IMR-90 (cell line): ENCODE measurements around the gene GLG1. TPM values are rescaled to one million over a fixed set of nuclear protein-coding genes. Genes with fewer than 3 reads are reported as not detected.

Experiments
- ATAC-seq: fragments of 200-7000 bp; cut with Tn5 transposase; 2 replicates; pipeline ENCODE4 v1.9.1; 2020; ENCODE audit warnings: low read depth, mild to moderate bottlenecking, moderate library complexity
- BruUV-seq: library from RNA; stranded (reverse); fragments of 400-500 nt; replicated peaks from 2 replicates; lab custom pipeline; 2021; lab: Mats Ljungman, UMichigan
- CTCF ChIA-PET: fragments of 300-600 bp; formaldehyde crosslinking; extraction: SDS; loops from one replicate; lab custom pipeline; 2021; ENCODE audit warnings: antibody characterized with exemption; lab: Yijun Ruan, JAX
- POLR2A ChIA-PET: fragments of 300-600 bp; sonication (Branson Sonifier 250); formaldehyde crosslinking; loops from one replicate; lab custom pipeline; 2022; ENCODE audit warnings: antibody characterized with exemption; ENCODE audit not compliant: unreplicated experiment; lab: Charles Lee
- DNase-seq: peaks from one replicate; pipeline ENCODE4 v3.0.0; 2013
- H2AFZ ChIP-seq: replicated peaks from 2 replicates; pipeline ENCODE3; 2013; ENCODE audit warnings: low read length, mild to moderate bottlenecking; ENCODE audit not compliant: poor library complexity
- H2AK5ac ChIP-seq: 2 replicates; pipeline ENCODE4 v1.6.1; 2013; ENCODE audit warnings: low read depth, low read length, inconsistent platforms
- H2AK9ac ChIP-seq: replicated peaks from 2 replicates; pipeline ENCODE3; 2013; ENCODE audit warnings: mild to moderate bottlenecking, low read depth, low read length, moderate library complexity; ENCODE audit not compliant: poor library complexity
- H2BK120ac ChIP-seq: 2 replicates; pipeline ENCODE4 v1.6.1; 2013; ENCODE audit warnings: low read depth, low read length, inconsistent platforms
- H2BK15ac ChIP-seq: 3 replicates; pipeline ENCODE4 v1.6.1; 2013; ENCODE audit warnings: low read depth, low read length, inconsistent platforms
- H2BK20ac ChIP-seq: 2 replicates; pipeline ENCODE4 v1.6.1; 2013; ENCODE audit warnings: low read depth, mild to moderate bottlenecking, inconsistent platforms, low read length, moderate library complexity
- H2BK5ac ChIP-seq: 2 replicates; pipeline ENCODE4 v1.6.1; 2013; ENCODE audit warnings: mild to moderate bottlenecking, low read depth, low read length, inconsistent platforms; ENCODE audit not compliant: poor library complexity, severe bottlenecking
- H3K14ac ChIP-seq: replicated peaks from 2 replicates; pipeline ENCODE4 v1.6.1; 2013; ENCODE audit warnings: low read depth, low read length, inconsistent platforms
- H3K18ac ChIP-seq: 2 replicates; pipeline ENCODE4 v1.6.1; 2013; ENCODE audit warnings: low read depth, low read length, control low read depth
- H3K23ac ChIP-seq: 2 replicates; pipeline ENCODE4 v1.6.1; 2013; ENCODE audit warnings: low read depth, low read length, inconsistent platforms
- H3K27ac ChIP-seq: 2 replicates; pipeline ENCODE4 v1.5.1; 2013; ENCODE audit warnings: mild to moderate bottlenecking, control low read depth, low read length; ENCODE audit not compliant: insufficient read depth
- H3K27me3 ChIP-seq: 2 replicates; pipeline ENCODE4 v1.6.1; 2013; ENCODE audit warnings: low read length; ENCODE audit not compliant: control insufficient read depth, insufficient read depth
- H3K36me3 ChIP-seq: 2 replicates; pipeline ENCODE4 v1.6.1; 2013; ENCODE audit warnings: low read length, mixed read lengths; ENCODE audit not compliant: control insufficient read depth, insufficient read depth
- H3K4ac ChIP-seq: 2 replicates; pipeline ENCODE4 v1.6.1; 2013; ENCODE audit warnings: low read depth, low read length, inconsistent platforms
- H3K4me1 ChIP-seq: 2 replicates; pipeline ENCODE4 v1.6.1; 2013; ENCODE audit warnings: low read length, mixed read lengths; ENCODE audit not compliant: control insufficient read depth, insufficient read depth
- H3K4me2 ChIP-seq: 2 replicates; pipeline ENCODE4 v1.6.1; 2013; ENCODE audit warnings: low read depth, mild to moderate bottlenecking, control low read depth, low read length, moderate library complexity
- H3K4me3 ChIP-seq: 2 replicates; pipeline ENCODE4 v1.5.1; 2013; ENCODE audit warnings: low read depth, mild to moderate bottlenecking, control low read depth, low read length, moderate library complexity; ENCODE audit not compliant: insufficient read depth
- H3K56ac ChIP-seq: 2 replicates; pipeline ENCODE4 v1.6.1; 2013; ENCODE audit warnings: low read length, inconsistent platforms; ENCODE audit not compliant: insufficient read depth; ENCODE audit errors: extremely low read depth
- H3K79me1 ChIP-seq, 2 experiments: 2 replicates each; pipeline ENCODE4 v1.6.1; 2013; ENCODE audit warnings: low read length in 2 of 2, inconsistent platforms in 1 of 2, low read depth in 1 of 2
- H3K9ac ChIP-seq: 2 replicates; pipeline ENCODE4 v1.6.1; 2013; ENCODE audit warnings: low read depth, low read length, control low read depth
- H3K9me1 ChIP-seq: 2 replicates; pipeline ENCODE4 v1.6.1; 2013; ENCODE audit warnings: low read length, inconsistent platforms; ENCODE audit not compliant: insufficient read depth
- H3K9me3 ChIP-seq: 2 replicates; pipeline ENCODE4 v1.6.1; 2013; ENCODE audit warnings: low read length; ENCODE audit not compliant: control insufficient read depth, insufficient read depth
- H4K20me1 ChIP-seq: 2 replicates; pipeline ENCODE4 v1.6.1; 2013; ENCODE audit warnings: low read length, inconsistent platforms; ENCODE audit not compliant: insufficient read depth
- H4K5ac ChIP-seq: 2 replicates; pipeline ENCODE4 v1.6.1; 2013; ENCODE audit warnings: mild to moderate bottlenecking, low read depth, low read length, control low read depth
- H4K8ac ChIP-seq, 2 experiments: 2 replicates each; pipeline ENCODE4 v1.6.1; 2013; ENCODE audit warnings: low read depth in 2 of 2, low read length in 2 of 2, control low read depth in 1 of 2, inconsistent platforms in 1 of 2
- H4K91ac ChIP-seq: 2 replicates; pipeline ENCODE4 v1.6.1; 2013; ENCODE audit warnings: low read depth, low read length, inconsistent platforms; ENCODE audit not compliant: insufficient read depth
- BHLHE40 ChIP-seq: fragments of 150-350 bp; IDR thresholded peaks from 2 replicates; pipeline ENCODE4 v1.6.1; 2016; ENCODE audit warnings: mild to moderate bottlenecking, low read depth, low read length
- CEBPB ChIP-seq: IDR thresholded peaks from 2 replicates; pipeline ENCODE4 v1.6.1; 2012; ENCODE audit warnings: low read depth, low read length, improper control_type of control experiment
- CHD1 ChIP-seq: IDR thresholded peaks from 2 replicates; pipeline ENCODE4 v1.6.1; 2012; ENCODE audit warnings: low read depth, low read length, improper control_type of control experiment
- CTCF ChIP-seq: conservative IDR thresholded peaks from 2 replicates; pipeline ENCODE4 v1.5.1; 2012; ENCODE audit warnings: mild to moderate bottlenecking, low read depth, low read length, improper control_type of control experiment
- ELK1 ChIP-seq: fragments of 150-350 bp; IDR thresholded peaks from 2 replicates; pipeline ENCODE4 v1.6.1; 2016; ENCODE audit warnings: low read depth, mild to moderate bottlenecking, low read length, moderate library complexity, borderline replicate concordance
- FOS ChIP-seq: fragments of 150-350 bp; IDR thresholded peaks from 2 replicates; pipeline ENCODE4 v1.6.1; 2016; ENCODE audit warnings: low read depth, low read length
- MAZ ChIP-seq: IDR thresholded peaks from 2 replicates; pipeline ENCODE4 v1.6.1; 2012; ENCODE audit warnings: low read depth, mild to moderate bottlenecking, low read length, improper control_type of control experiment, moderate library complexity, borderline replicate concordance
- MXI1 ChIP-seq: IDR thresholded peaks from 2 replicates; pipeline ENCODE4 v1.6.1; 2012; ENCODE audit warnings: low read depth, mild to moderate bottlenecking, low read length, moderate library complexity, borderline replicate concordance
- NFE2L2 ChIP-seq: fragments of 150-350 bp; IDR thresholded peaks from 2 replicates; pipeline ENCODE4 v1.6.1; 2016; ENCODE audit warnings: low read depth, mild to moderate bottlenecking, low read length
- POLR2A ChIP-seq: IDR thresholded peaks from 2 replicates; pipeline ENCODE4 v1.6.1; 2012; ENCODE audit warnings: mild to moderate bottlenecking, low read depth, low read length
- RAD21 ChIP-seq: IDR thresholded peaks from 2 replicates; pipeline ENCODE4 v1.6.1; 2012; ENCODE audit warnings: low read length, improper control_type of control experiment
- RCOR1 ChIP-seq: IDR thresholded peaks from 2 replicates; pipeline ENCODE4 v1.6.1; 2012; ENCODE audit warnings: mild to moderate bottlenecking, low read length, improper control_type of control experiment; ENCODE audit not compliant: insufficient replicate concordance
- RFX5 ChIP-seq: IDR thresholded peaks from 2 replicates; pipeline ENCODE4 v1.8.0; 2012; ENCODE audit warnings: low read depth, mild to moderate bottlenecking, low read length, moderate library complexity
- SMC3 ChIP-seq: fragments of 150-350 bp; IDR thresholded peaks from 2 replicates; pipeline ENCODE4 v1.6.1; 2016; ENCODE audit warnings: low read depth, mild to moderate bottlenecking, antibody characterized with exemption, low read length, moderate library complexity
- WGBS, 2 experiments: methylation state at CpG; one replicate each; pipeline versions ENCODE4 v1.1.5 to v1.1.7; 2013; ENCODE audit warnings: missing lambda C conversion rate in 2 of 2; ENCODE audit not compliant: insufficient read length in 1 of 2; ENCODE audit errors: extremely low coverage in 2 of 2; 5-methylcytosine and 5-hydroxymethylcytosine counted together
- dilution Hi-C: fragments of 300-500 bp; cut with HindIII; formaldehyde crosslinking; loops from one replicate; pipeline ENCODE4 v1.14.3; 2018; ENCODE audit warnings: low sequenced_read_pairs; ENCODE audit not compliant: unreplicated experiment
- in situ Hi-C: fragments of 300-500 bp; cut with MboI; formaldehyde crosslinking; loops from 3 replicates; pipeline ENCODE4 v1.14.3; 2019; ENCODE audit warnings: low sequenced_read_pairs, inconsistent platforms, mixed read lengths
- intact Hi-C: fragments of 100-400 bp; cut with micrococcal nuclease; formaldehyde crosslinking; loops from 2 replicates; pipeline ENCODE4 v1.10.0; 2022
- polyA plus RNA-seq, 3 experiments: library from polyadenylated mRNA; depleted of rRNA; stranded (reverse); fragments of >200 nt; gene quantifications; 2 replicates each; pipeline ENCODE4 v1.2.3, GENCODE V29; 2012; ENCODE audit warnings: low replicate concordance in 1 of 3
- total RNA-seq: library from RNA; depleted of rRNA; stranded (reverse); fragments of >200 nt; gene quantifications from 2 replicates; pipeline ENCODE4 v1.2.3, GENCODE V29; 2012
- TF ChIP-seq, protein P1 (sequence below): fragments of 150-350 bp; IDR thresholded peaks from 2 replicates; pipeline ENCODE4 v1.6.1; 2017; ENCODE audit warnings: mild to moderate bottlenecking, antibody characterized with exemption, low read length, low read depth

GLG1 gene
- total and polyA plus RNA-seq, 2 of the 4 experiments (the other 2 are of a cell fraction) = 91.0 to 107 TPM

- in situ Hi-C loops (no loop called here), intact Hi-C loops (no loop called here), dilution Hi-C loops (no loop called here)
- ChIA-PET CTCF (no interaction called here), POLR2A (no interaction called here)
- H3K27me3 ChIP-seq = no peaks in the 10 kb centered on the region
- H4K91ac ChIP-seq = no peak overlapping the region
- no peak overlapping the region for H2BK20ac ChIP-seq
- H3K23ac ChIP-seq = no peak overlapping the region
- TF ChIP-seq FOS (no peak), BHLHE40 (no peak), RFX5 (no peak), RAD21 (no peak), CEBPB (no peak), SMC3 (no peak), CHD1 (no peak), MXI1 (no peak), CTCF (no peak), POLR2A (no peak), MAZ (no peak), NFE2L2 (no peak), RCOR1 (no peak), ELK1 (no peak)
- TF ChIP-seq, protein P1, sequence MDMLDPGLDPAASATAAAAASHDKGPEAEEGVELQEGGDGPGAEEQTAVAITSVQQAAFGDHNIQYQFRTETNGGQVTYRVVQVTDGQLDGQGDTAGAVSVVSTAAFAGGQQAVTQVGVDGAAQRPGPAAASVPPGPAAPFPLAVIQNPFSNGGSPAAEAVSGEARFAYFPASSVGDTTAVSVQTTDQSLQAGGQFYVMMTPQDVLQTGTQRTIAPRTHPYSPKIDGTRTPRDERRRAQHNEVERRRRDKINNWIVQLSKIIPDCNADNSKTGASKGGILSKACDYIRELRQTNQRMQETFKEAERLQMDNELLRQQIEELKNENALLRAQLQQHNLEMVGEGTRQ = no peak
- no peak overlapping the region for H2AK9ac ChIP-seq
- no TSS peak for BruUV-seq
- no peak overlapping the region for H2BK15ac ChIP-seq
- H2BK120ac ChIP-seq = no peak overlapping the region
- no peak overlapping the region for H3K4me3 ChIP-seq
- no peak overlapping the region for H2BK5ac ChIP-seq
- H4K5ac ChIP-seq = no peak overlapping the region
- ATAC-seq (no peak), DNase-seq (no peak)
- no peak overlapping the region for H3K27ac ChIP-seq
- H4K20me1 ChIP-seq = no peaks in the 10 kb centered on the region
- H3K56ac ChIP-seq = no peak overlapping the region
- no peaks in the 10 kb centered on the region for H3K4me1 ChIP-seq
- no peak overlapping the region for H3K18ac ChIP-seq
- no peak overlapping the region for H2AFZ ChIP-seq
- H3K9me3 ChIP-seq = no peaks in the 10 kb centered on the region
- no peak overlapping the region for H3K14ac ChIP-seq
- no peaks in the 10 kb centered on the region; the same call in 1 of the 2 replicates for H3K9me1 ChIP-seq
- H3K4ac ChIP-seq = no peak overlapping the region
- H4K8ac ChIP-seq = no peak overlapping the region
- H3K4me2 ChIP-seq = no peak overlapping the region
- H3K36me3 ChIP-seq = peaks cover 65% of the 10 kb centered on the region
- 100% methylated on average over 1 of the region's 5 CpGs; no CpG with 5 or more reads in 1 of the 2 experiments for WGBS, 2 experiments
- H3K9ac ChIP-seq = no peak overlapping the region
- peaks cover 0 to 9% of the 10 kb centered on the region in 2 experiments; a peak in 3 of 4 replicates for H3K79me1 ChIP-seq
- H2AK5ac ChIP-seq = no peak overlapping the region
These were observed 140.0 kb downstream of the GLG1 start for GRCh38 chr16:74466872-74467271.
